Stimulated activated CD8-positive, alpha-beta memory T cell treated with anti-CD3 and anti-CD28 coated beads, Interleukin-12 subunit alpha, Interleukin-12 subunit beta, amount 100 ng/mL, for 24 hours (primary cell): ENCODE measurements around the gene ATP6V0D1.
"Not testable (repeated sequence)": the region's sequence is repeated elsewhere in the genome, so short reads cannot be mapped to it uniquely, and the experiment has no call there.

Experiments used
- DNase-seq: peaks from one replicate; pipeline ENCODE4 v3.0.0-alpha.2; 2020; ENCODE audit errors: extremely low read depth

ATP6V0D1 gene

DNA sequence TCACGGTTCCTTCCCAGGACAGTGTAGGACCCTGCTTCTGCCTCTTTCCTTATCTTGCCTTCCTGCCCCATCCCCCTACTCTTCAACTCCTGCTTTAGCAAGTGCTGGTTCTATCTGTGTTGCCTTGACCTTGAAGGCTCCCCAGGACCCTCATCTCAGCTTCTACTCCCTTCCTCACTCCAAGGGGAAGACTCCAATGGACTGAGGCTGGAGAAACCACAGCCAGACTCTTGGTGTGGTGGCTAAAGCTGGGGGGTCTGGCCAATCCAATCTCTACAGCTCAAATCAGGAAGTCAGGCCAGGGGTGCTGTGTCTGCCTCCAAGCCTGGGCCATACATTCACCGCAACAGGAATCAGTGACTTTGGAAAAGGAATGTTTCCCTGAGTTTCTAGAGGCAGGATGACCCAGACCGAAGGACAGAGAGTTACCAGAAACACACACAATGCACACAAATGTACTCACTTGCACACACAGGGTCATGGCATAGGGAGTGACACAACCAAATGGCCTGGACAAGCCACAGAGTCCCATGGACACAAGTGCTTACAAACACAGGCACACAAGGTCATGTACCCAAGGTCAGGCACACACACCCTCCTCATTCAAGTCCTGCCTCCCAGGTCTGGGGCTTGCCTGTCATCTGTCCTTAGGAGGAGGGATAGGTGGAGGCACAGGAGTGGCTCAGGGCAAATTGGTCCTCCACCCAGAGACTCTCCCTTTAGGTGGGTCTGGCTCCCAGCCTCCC lies 51.7 kb downstream of the ATP6V0D1 start:
- no peak for DNase-seq

DNA sequence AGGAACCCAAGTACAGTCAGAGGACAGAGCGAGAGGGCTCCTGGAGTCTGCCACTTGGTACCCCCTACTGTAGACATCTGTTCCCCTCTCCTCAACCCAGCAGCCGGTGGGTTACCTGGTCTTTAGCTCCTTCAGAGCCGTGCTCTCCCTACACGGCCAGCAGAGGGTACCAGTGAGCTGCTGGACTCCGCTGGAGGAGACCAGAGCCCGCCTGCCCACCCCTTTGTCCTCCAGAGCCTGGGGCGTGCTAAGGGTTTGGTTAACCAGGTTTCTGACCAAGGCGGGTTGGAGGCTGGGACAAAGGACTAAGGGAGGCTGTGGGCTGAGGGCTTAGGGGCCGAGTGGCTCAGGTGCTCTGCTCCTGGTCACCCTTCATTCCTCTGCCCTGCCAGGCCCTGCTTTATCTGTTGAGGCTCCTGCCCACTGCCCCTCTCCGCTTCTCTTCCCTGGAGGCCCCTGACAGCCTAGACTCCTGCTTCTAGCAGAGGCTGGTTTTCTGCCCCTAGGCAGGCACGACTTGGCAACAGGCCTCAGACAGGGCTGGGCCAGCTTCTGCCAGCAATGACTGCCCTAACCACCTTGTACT lies 52.7 kb downstream of the ATP6V0D1 start:
- no peak for DNase-seq

DNA sequence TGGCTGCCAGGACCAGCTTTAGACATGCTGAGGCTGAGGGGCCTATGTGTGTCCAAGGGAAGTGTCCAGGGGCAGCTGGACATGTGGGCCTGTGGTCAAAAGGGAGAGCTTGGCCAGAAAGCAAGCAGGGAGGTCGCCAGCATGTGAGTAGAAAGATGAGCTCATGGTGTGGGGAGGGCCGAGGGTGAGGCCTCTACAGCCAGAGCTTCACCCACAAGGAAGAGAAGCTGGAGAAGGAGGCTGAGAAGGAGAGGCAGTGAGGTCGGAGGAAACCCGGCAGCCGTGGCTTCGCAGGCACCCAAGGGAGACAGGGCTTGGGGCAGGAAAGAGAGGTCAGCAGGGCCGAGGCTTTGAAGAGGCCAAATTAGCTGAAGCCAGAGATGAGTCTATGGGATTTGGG lies 54.0 kb downstream of the ATP6V0D1 start:
- no peak for DNase-seq

- DNase-seq: no peak
Measured at GRCh38 chr16:67426022-67426421, 54.9 kb downstream of the ATP6V0D1 start.

DNA sequence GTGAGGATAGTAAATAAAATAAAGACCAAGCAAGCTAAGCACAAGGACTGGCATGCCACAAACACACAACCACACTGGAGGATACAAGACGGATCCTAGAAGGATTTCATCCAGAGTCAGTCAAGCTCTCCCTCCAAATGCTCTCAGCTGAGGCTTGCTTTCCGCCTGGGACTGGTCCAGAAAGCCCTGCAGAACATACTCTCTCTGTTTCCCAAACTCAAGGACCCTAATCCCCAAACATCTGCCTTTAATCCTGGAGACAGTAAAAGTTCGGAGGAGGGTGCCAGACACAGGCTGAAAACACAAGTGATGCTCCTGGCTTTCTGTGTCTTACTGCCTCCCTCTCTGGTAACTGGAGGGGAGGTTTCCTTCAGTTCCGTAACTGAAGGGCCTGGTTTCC lies 55.4 kb downstream of the ATP6V0D1 start:
- no peak for DNase-seq

DNA sequence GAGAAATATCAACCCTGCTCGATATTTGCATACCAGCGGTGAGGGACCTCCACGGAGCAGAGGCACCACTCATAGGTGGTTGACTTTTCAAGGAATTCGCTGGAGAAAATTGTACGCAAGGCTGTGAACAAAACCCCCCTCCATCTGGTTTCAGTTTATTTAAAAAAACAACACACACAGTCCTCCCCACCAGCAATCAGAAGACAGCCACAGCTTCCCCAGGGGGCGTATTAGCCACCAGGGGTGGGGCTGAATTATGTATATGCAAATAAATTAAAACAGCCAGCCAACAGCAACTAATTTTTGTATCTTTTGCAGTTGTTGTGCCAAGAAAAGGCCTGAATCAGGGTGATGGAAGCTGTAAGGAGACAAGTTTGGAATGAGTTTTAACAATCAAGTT lies 55.9 kb downstream of the ATP6V0D1 start:
- DNase-seq: no peak

DNA sequence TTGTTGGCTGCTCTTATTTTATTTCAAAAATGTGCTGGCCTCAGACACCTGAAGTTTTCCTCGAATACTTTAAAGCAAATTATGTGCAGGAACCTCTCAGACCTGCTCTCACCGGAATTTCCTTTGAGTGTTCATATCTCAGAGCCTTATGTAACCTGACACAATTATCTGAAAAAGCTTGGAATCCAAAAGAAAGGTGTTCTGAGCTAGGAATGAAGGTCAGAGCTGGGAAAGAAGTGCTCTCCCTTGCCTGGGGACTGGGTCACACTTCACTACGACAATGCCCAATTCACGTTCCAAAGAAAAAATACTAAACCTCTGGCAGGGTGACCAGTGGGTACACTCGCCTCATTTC lies 56.7 kb downstream of the ATP6V0D1 start:
- no peak for DNase-seq

GRCh38 chr16:67423611-67424260 lies 57.2 kb downstream of the ATP6V0D1 start:
- no peak for DNase-seq

GRCh38 chr16:67423015-67423414 lies 57.9 kb downstream of the ATP6V0D1 start:
- no peak for DNase-seq

DNA sequence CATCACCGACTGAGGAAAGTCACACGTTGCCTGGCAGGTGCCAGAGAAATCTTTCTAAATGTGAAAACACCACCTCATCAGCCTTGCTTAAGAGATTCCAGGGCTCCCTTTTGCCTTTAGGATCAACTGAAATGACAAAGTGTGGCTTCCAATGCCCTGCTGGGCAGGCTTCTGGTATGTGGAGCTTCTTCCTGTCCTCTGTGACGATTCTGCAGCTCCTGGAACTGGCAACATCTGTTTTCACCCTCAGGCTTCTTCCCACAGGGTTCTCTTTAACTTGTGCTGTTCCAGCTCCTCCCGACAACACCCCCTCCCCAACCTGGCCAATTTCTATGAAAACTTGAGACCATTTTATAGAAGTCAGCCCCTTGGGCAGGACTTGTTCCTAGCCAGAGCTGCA lies 59.9 kb downstream of the ATP6V0D1 start:
- DNase-seq: no peak

- no peak for DNase-seq
Measured at GRCh38 chr16:67419931-67420330, 61.0 kb downstream of the ATP6V0D1 start.

GRCh38 chr16:67419502-67419901 lies 61.5 kb downstream of the ATP6V0D1 start:
- DNase-seq: no peak

- no peak for DNase-seq
Measured at GRCh38 chr16:67417333-67418061, 63.5 kb downstream of the ATP6V0D1 start.

DNA sequence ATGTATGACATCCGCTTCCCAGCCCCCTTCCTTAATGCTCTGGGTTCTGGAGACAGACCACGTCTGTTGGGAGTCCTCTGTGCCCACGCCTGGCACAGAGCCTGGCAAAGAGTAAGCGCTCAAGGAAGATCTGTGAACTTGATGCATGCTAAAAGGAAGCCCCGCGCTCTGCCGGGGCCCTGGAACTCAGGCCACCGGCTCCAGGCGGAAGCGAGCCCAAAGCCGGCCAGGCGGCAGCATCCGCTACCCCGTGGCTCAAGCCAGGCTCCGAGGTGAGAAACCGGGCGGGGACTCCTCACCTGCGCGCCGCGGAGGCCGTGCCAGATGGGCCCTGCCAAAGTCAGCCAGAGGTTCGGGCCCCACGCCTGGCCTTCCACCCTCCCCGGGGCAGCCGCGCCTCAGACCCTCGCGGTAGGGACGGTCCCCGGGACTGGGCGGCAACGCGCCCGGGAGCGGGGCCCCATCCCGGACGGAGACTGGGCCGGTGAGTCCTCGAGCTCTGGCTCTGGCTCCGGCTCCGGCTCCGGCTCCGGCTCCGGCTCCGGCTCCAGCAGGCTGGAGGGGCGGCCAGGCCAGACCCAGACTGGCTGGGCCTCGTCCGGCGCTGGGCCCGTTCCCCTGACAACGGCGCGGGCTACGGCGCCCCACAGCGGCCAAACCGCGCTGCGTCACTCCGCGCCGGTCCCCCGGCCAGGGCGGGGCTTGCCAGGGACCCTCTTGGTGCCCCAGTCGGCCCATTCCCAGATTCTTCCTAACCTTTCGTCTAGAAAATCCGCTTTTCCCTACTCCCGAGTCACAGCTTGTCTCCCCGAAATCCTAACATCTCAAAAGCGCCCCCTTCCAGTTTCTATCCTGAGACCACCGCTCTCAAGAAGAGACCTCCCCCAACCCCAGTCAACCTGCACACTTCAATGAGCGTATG lies 64.8 kb downstream of the ATP6V0D1 start, which contains the start of gene ZDHHC1:
ZDHHC1 (minus strand) TSS at position 606 of the 922 bp plus-strand sequence. CDS start 8,702 bp downstream, outside the sequence.
- DNase-seq: no peak

DNA sequence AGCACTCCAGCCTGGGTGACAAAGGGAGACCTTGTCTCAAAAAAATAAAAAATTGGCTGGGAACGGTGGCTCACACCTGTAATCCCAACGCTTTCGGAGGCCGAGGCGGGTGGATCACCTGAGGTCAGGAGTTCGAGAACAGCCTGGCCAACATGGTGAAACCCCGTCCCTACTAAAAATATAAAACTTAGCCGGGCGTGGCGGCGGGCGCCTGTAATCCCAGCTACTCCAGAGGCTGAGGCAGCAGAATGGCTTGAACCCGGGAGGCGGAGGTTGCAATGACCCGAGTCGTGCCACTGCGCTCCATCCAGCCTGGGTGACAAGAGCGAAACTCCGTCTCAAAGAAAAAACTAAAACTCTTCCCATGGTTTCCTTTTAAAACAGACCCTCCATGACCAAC lies 65.5 kb downstream of the ATP6V0D1 start:
- DNase-seq: not testable (repeated sequence)

- no peak for DNase-seq
Measured at GRCh38 chr16:67413978-67414911, 66.7 kb downstream of the ATP6V0D1 start.

- DNase-seq: no peak
Measured at GRCh38 chr16:67412294-67412693, 68.7 kb downstream of the ATP6V0D1 start.

DNA sequence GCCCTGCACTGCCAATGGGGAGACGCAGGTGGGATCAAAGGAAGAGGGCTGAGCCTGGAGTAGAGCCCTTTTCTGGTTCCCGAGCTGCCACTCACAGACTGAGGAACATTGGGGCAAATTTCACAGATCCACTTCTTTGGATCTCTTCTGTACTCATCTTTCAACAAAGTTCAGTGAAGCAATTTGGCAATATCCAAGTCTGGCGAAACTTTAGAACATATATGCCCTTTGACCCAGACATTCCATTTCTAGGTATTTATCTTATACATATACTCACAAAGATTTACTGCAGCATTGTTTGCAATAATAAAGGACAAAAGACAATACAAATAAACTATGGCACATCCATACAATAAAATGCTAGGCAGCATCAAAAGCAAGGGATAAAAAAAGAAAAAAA lies 69.6 kb downstream of the ATP6V0D1 start:
- no peak for DNase-seq

DNA sequence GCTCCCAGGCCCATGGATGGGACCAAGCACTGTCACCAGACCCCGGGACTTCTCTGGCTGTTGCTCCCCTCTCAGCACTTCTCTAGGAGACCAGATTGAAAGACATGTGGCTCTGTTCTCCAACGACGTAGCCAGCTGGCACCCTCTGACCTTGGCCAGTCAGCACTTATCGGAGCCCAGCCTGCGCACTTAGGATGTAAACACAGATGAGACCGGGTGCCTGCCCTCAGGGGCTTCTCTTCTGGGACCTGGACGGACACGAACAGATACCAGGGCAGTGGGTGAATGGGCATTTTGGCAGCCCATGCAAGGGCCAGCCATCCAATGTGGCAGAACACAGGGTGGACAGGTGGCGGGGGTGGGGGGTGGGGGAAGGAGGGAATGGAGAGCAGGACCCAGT lies 71.3 kb downstream of the ATP6V0D1 start:
- no peak for DNase-seq

GRCh38 chr16:67407788-67408452 lies 73.0 kb downstream of the ATP6V0D1 start:
- no peak for DNase-seq
